HG03558 (cell line): ENCODE measurements around the gene PPP2R2C.

Experiments
- ATAC-seq: cut with Tn5 transposase; IDR thresholded peaks from one replicate; pipeline ENCODE4 v1.9.1; 2021; ENCODE audit warnings: moderate number of reproducible peaks; ENCODE audit not compliant: unreplicated experiment; ENCODE audit errors: extremely low read depth

The PPP2R2C gene

GRCh38 chr4:6410068-6410467 is 62.3 kb downstream of the PPP2R2C start:
- no peak for ATAC-seq

- ATAC-seq, result no peak
Measured at GRCh38 chr4:6409381-6409780, 63.0 kb downstream of the PPP2R2C start.

GRCh38 chr4:6408263-6408662 is 64.2 kb downstream of the PPP2R2C start:
- ATAC-seq, result no peak

GRCh38 chr4:6405397-6405706 is 67.1 kb downstream of the PPP2R2C start:
- ATAC-seq, result no peak

GRCh38 chr4:6404611-6405396 is 67.6 kb downstream of the PPP2R2C start:
- no peak for ATAC-seq

- ATAC-seq, result no peak
Measured at GRCh38 chr4:6403400-6403685, 69.1 kb downstream of the PPP2R2C start.

- no peak for ATAC-seq
Measured at GRCh38 chr4:6402566-6403399, 69.6 kb downstream of the PPP2R2C start.

GRCh38 chr4:6401797-6402196 is 70.6 kb downstream of the PPP2R2C start:
- ATAC-seq, result no peak

GRCh38 chr4:6396696-6397236 is 75.6 kb downstream of the PPP2R2C start:
- ATAC-seq, result no peak

- no peak for ATAC-seq
Measured at GRCh38 chr4:6395466-6396228, 76.8 kb downstream of the PPP2R2C start.

GRCh38 chr4:6394671-6395081 is 77.7 kb downstream of the PPP2R2C start:
- ATAC-seq, result no peak

- ATAC-seq, result no peak
Measured at GRCh38 chr4:6393544-6394475, 78.6 kb downstream of the PPP2R2C start.

GRCh38 chr4:6393066-6393465 is 79.3 kb downstream of the PPP2R2C start:
- no peak for ATAC-seq

GRCh38 chr4:6392407-6392806 is 80.0 kb downstream of the PPP2R2C start:
- ATAC-seq, result no peak

- no peak for ATAC-seq
Measured at GRCh38 chr4:6391852-6392188, 80.6 kb downstream of the PPP2R2C start.

GRCh38 chr4:6391186-6391851 is 81.1 kb downstream of the PPP2R2C start:
- ATAC-seq, result no peak

- no peak for ATAC-seq
Measured at GRCh38 chr4:6390356-6390755, 82.1 kb downstream of the PPP2R2C start.

- no peak for ATAC-seq
Measured at GRCh38 chr4:6389142-6389825, 83.1 kb downstream of the PPP2R2C start.

- no peak for ATAC-seq
Measured at GRCh38 chr4:6388713-6389112, 83.7 kb downstream of the PPP2R2C start.
